H9 (cell line): ENCODE data around the gene RCN1. TPM values are rescaled to one million over a fixed set of nuclear protein-coding genes. Genes with fewer than 3 reads are reported as not detected.

Experiments used
- DNase-seq: peaks from one replicate; pipeline ENCODE4 v3.0.0-alpha.2; 2017
- H2AFZ ChIP-seq: one replicate; pipeline ENCODE4 v1.6.1; 2013; ENCODE audit warnings: mild to moderate bottlenecking, low read length, control low read depth, moderate library complexity
- H2AK5ac ChIP-seq: 2 replicates; pipeline ENCODE4 v1.6.1; 2013; ENCODE audit warnings: low read length, control low read depth, mixed read lengths; ENCODE audit not compliant: insufficient read length
- H2BK120ac ChIP-seq: one replicate; pipeline ENCODE4 v1.6.1; 2013; ENCODE audit warnings: low read depth, mild to moderate bottlenecking, low read length, control low read depth, inconsistent platforms; ENCODE audit not compliant: poor library complexity, severe bottlenecking
- H2BK12ac ChIP-seq: 2 replicates; pipeline ENCODE4 v1.6.1; 2013; ENCODE audit warnings: low read length, control low read depth, mixed read lengths, low read depth; ENCODE audit not compliant: insufficient read length
- H2BK15ac ChIP-seq: 2 replicates; pipeline ENCODE4 v1.6.1; 2013; ENCODE audit warnings: low read depth, low read length, control low read depth
- H2BK20ac ChIP-seq: one replicate; pipeline ENCODE4 v1.6.1; 2013; ENCODE audit warnings: low read depth, mild to moderate bottlenecking, low read length, control low read depth, inconsistent platforms; ENCODE audit not compliant: poor library complexity, severe bottlenecking
- H2BK5ac ChIP-seq: 2 replicates; pipeline ENCODE4 v1.6.1; 2013; ENCODE audit warnings: low read length, control low read depth, mixed read lengths; ENCODE audit not compliant: insufficient read length
- H3K14ac ChIP-seq: 2 replicates; pipeline ENCODE4 v1.6.1; 2013; ENCODE audit warnings: low read length, control low read depth; ENCODE audit not compliant: insufficient read depth
- H3K18ac ChIP-seq: 2 replicates; pipeline ENCODE4 v1.6.1; 2013; ENCODE audit warnings: low read depth, mild to moderate bottlenecking, mixed read lengths, low read length, control low read depth; ENCODE audit not compliant: insufficient read length
- H3K23ac ChIP-seq: 2 replicates; pipeline ENCODE4 v1.6.1; 2013; ENCODE audit warnings: low read length, control low read depth, mixed read lengths, low read depth; ENCODE audit not compliant: insufficient read length
- H3K23me2 ChIP-seq: 2 replicates; pipeline ENCODE4 v1.6.1; 2013; ENCODE audit warnings: low read depth, mild to moderate bottlenecking, mixed read lengths, low read length, control low read depth; ENCODE audit not compliant: insufficient read length, poor library complexity, severe bottlenecking
- H3K27ac ChIP-seq: 2 replicates; pipeline ENCODE4 v1.5.1; 2013; ENCODE audit warnings: low read length, control low read depth, mixed read lengths, low read depth; ENCODE audit not compliant: insufficient read length
- H3K27me3 ChIP-seq: 2 replicates; pipeline ENCODE4 v1.6.1; 2013; ENCODE audit warnings: low read length, control low read depth, inconsistent platforms; ENCODE audit not compliant: insufficient read depth
- H3K4ac ChIP-seq: 2 replicates; pipeline ENCODE4 v1.6.1; 2013; ENCODE audit warnings: low read depth, mild to moderate bottlenecking, control low read depth, inconsistent platforms, low read length, moderate library complexity
- H3K4me1 ChIP-seq: 2 replicates; pipeline ENCODE4 v1.6.1; 2013; ENCODE audit warnings: low read length, control low read depth, inconsistent platforms; ENCODE audit not compliant: insufficient read depth
- H3K4me2 ChIP-seq: 2 replicates; pipeline ENCODE4 v1.6.1; 2013; ENCODE audit warnings: low read length, control low read depth, mixed read lengths; ENCODE audit not compliant: insufficient read length, insufficient read depth
- H3K56ac ChIP-seq: 2 replicates; pipeline ENCODE4 v1.6.1; 2013; ENCODE audit warnings: low read depth, mild to moderate bottlenecking, mixed read lengths, low read length, control low read depth; ENCODE audit not compliant: insufficient read length
- H3K79me1 ChIP-seq: 2 replicates; pipeline ENCODE4 v1.6.1; 2013; ENCODE audit warnings: low read depth, mild to moderate bottlenecking, moderate library complexity, low read length, control low read depth, inconsistent platforms; ENCODE audit not compliant: insufficient read depth, poor library complexity, severe bottlenecking
- H3K79me2 ChIP-seq: 2 replicates; pipeline ENCODE4 v1.6.1; 2013; ENCODE audit warnings: low read length, control low read depth, inconsistent platforms; ENCODE audit not compliant: insufficient read depth
- H3K9ac ChIP-seq: 2 replicates; pipeline ENCODE4 v1.6.1; 2013; ENCODE audit warnings: low read length, control low read depth, mixed read lengths; ENCODE audit not compliant: insufficient read length; ENCODE audit errors: extremely low read depth
- H3K9me3 ChIP-seq: one replicate; pipeline ENCODE4 v1.6.1; 2013; ENCODE audit warnings: low read depth, low read length, inconsistent platforms; ENCODE audit not compliant: control insufficient read depth
- H3T11ph ChIP-seq: one replicate; pipeline ENCODE4 v1.6.1; 2013; ENCODE audit warnings: mild to moderate bottlenecking, low read length, control low read depth, inconsistent platforms
- H4K20me1 ChIP-seq: one replicate; pipeline ENCODE4 v1.6.1; 2013; ENCODE audit not compliant: control insufficient read depth, insufficient read length, insufficient read depth
- H4K5ac ChIP-seq: 2 replicates; pipeline ENCODE4 v1.6.1; 2013; ENCODE audit warnings: low read depth, mild to moderate bottlenecking, mixed read lengths, low read length, control low read depth; ENCODE audit not compliant: insufficient read length
- H4K8ac ChIP-seq: replicated peaks from 2 replicates; pipeline ENCODE4 v1.6.1; 2013; ENCODE audit warnings: low read length, control low read depth, mixed read lengths, low read depth; ENCODE audit not compliant: insufficient read length
- H4K91ac ChIP-seq: 2 replicates; pipeline ENCODE4 v1.6.1; 2013; ENCODE audit warnings: low read depth, mild to moderate bottlenecking, moderate library complexity, mixed read lengths, low read length, control low read depth; ENCODE audit not compliant: insufficient read length
- H3K27ac Mint-ChIP-seq, 3 experiments: 2 replicates in 2 of 3; 3 replicates in 1 of 3; pipeline ENCODE4 v1.8.0; 2020 to 2021; ENCODE audit warnings: mixed read lengths in 3 of 3, mild to moderate bottlenecking in 1 of 3, moderate library complexity in 1 of 3
- H3K27me3 Mint-ChIP-seq: 2 replicates; pipeline ENCODE4 v1.8.0; 2021; ENCODE audit warnings: low read depth, mild to moderate bottlenecking, moderate library complexity, mixed read lengths
- H3K36me3 Mint-ChIP-seq, 3 experiments: 2 replicates in 2 of 3; 3 replicates in 1 of 3; pipeline ENCODE4 v1.8.0; 2020 to 2021; ENCODE audit warnings: low read depth in 3 of 3, mixed read lengths in 3 of 3; ENCODE audit not compliant: insufficient read depth in 1 of 3
- H3K4me1 Mint-ChIP-seq, 2 experiments: 2 replicates each; pipeline ENCODE4 v1.8.0; 2020; ENCODE audit warnings: mixed read lengths in 2 of 2
- H3K4me3 Mint-ChIP-seq, 2 experiments: 2 replicates in 1 of 2; 3 replicates in 1 of 2; pipeline ENCODE4 v1.8.0; 2020 to 2021; ENCODE audit warnings: mild to moderate bottlenecking in 2 of 2, mixed read lengths in 2 of 2, moderate library complexity in 1 of 2
- H3K9me3 Mint-ChIP-seq, 2 experiments: 2 replicates in 1 of 2; 3 replicates in 1 of 2; pipeline ENCODE4 v1.8.0; 2020; ENCODE audit warnings: mild to moderate bottlenecking in 2 of 2, mixed read lengths in 2 of 2, moderate library complexity in 1 of 2
- CTCF ChIP-seq: fragments of 200-600 bp; sonication (generic); conservative IDR thresholded peaks from 3 replicates; pipeline ENCODE4 v1.8.0; 2021; ENCODE audit warnings: antibody characterized with exemption, mild to moderate bottlenecking
- WGBS: extraction: QIAGEN DNeasy Blood & Tissue Kit; methylation state at CpG from one replicate; pipeline ENCODE4 v1.1.7; 2013; ENCODE audit warnings: missing lambda C conversion rate, low lambda C conversion rate, mixed read lengths; ENCODE audit not compliant: insufficient read length; ENCODE audit errors: extremely low coverage; 5-methylcytosine and 5-hydroxymethylcytosine counted together
- total RNA-seq: library from RNA; stranded (reverse); gene quantifications from 2 replicates; pipeline ENCODE4 v1.2.1, GENCODE V29; 2021

The RCN1 gene
- total RNA-seq, 1 experiment from 2014 or later = 109 TPM

GRCh38 chr11:32115446-32115845 is 24.6 kb downstream of the RCN1 start:
- no CpG with 5 or more reads among the region's 5 CpGs for WGBS
- Histone ChIP-seq H3K9ac (no peak overlapping the region), H2BK120ac (no peak overlapping the region), H3K18ac (no peak overlapping the region), H4K91ac (no peak overlapping the region), H2AK5ac (no peak overlapping the region), H3K9me3 (no peaks in the 10 kb centered on the region), H4K5ac (no peak overlapping the region), H2AFZ (no peak overlapping the region), H2BK5ac (no peak overlapping the region), H4K20me1 (no peaks in the 10 kb centered on the region), H3K79me1 (no peaks in the 10 kb centered on the region), H3K23ac (no peak overlapping the region), H3K4me1 (no peaks in the 10 kb centered on the region), H4K8ac (no peak overlapping the region), H3K79me2 (no peaks in the 10 kb centered on the region), H2BK15ac (no peak overlapping the region), H3T11ph (no peak overlapping the region), H2BK20ac (no peak overlapping the region), H3K56ac (no peak overlapping the region), H3K27me3 (no peaks in the 10 kb centered on the region; the same call in 1 of the 2 replicates), H3K4ac (no peak overlapping the region), H3K23me2 (no peaks in the 10 kb centered on the region), H3K4me2 (no peak overlapping the region), H2BK12ac (no peak overlapping the region), H3K27ac (no peak overlapping the region), H3K14ac (no peak overlapping the region)
- no peak for DNase-seq
- H3K36me3 Mint-ChIP-seq = no peaks in the 10 kb centered on the region
- peaks cover 2 to 3% of the 10 kb centered on the region in 2 experiments; a peak in 2 of 5 replicates for H3K9me3 Mint-ChIP-seq
- H3K4me3 Mint-ChIP-seq = no peak overlapping the region
- TF ChIP-seq CTCF = no peak; the same call in 2 of the 3 replicates
- no peaks in the 10 kb centered on the region; the same call in 1 of the 2 replicates for H3K27me3 Mint-ChIP-seq
- H3K4me1 Mint-ChIP-seq = peaks cover 7 to 10% of the 10 kb centered on the region in 2 experiments
- no peak overlapping the region for H3K27ac Mint-ChIP-seq
